ENCODE results near the gene HMX3. TPM values are rescaled to one million over a fixed set of nuclear protein-coding genes. Genes with fewer than 3 reads are reported as not detected.
A peak's percentile ranks its signal among the peaks of the same experiment; 100 is the strongest.

HMX3 gene
- total RNA-seq, 4 donors from 2014 or later: not detected

GRCh38 chr10:123151737-123152135, 16.0 kb downstream of the HMX3 start:
- TF ChIP-seq POLR2A (IDR thresholded peaks at IDR 0.05): no peak
- TF ChIP-seq, protein P1, sequence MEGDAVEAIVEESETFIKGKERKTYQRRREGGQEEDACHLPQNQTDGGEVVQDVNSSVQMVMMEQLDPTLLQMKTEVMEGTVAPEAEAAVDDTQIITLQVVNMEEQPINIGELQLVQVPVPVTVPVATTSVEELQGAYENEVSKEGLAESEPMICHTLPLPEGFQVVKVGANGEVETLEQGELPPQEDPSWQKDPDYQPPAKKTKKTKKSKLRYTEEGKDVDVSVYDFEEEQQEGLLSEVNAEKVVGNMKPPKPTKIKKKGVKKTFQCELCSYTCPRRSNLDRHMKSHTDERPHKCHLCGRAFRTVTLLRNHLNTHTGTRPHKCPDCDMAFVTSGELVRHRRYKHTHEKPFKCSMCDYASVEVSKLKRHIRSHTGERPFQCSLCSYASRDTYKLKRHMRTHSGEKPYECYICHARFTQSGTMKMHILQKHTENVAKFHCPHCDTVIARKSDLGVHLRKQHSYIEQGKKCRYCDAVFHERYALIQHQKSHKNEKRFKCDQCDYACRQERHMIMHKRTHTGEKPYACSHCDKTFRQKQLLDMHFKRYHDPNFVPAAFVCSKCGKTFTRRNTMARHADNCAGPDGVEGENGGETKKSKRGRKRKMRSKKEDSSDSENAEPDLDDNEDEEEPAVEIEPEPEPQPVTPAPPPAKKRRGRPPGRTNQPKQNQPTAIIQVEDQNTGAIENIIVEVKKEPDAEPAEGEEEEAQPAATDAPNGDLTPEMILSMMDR (IDR thresholded peaks at IDR 0.05): no peak
- 24 to 31% methylated on average over 7 of the region's 7 CpGs for WGBS, 2 donors
- intact Hi-C loops (cut with DNase I; ENCODE audit: low total_unique reads): no loop called here
- no peak overlapping the region for H3K4me3 ChIP-seq (ENCODE audit: low read depth, poor library complexity, severe bottlenecking)
- no peak for DNase-seq (ENCODE audit: low spot score in 2 of 2)

DNA sequence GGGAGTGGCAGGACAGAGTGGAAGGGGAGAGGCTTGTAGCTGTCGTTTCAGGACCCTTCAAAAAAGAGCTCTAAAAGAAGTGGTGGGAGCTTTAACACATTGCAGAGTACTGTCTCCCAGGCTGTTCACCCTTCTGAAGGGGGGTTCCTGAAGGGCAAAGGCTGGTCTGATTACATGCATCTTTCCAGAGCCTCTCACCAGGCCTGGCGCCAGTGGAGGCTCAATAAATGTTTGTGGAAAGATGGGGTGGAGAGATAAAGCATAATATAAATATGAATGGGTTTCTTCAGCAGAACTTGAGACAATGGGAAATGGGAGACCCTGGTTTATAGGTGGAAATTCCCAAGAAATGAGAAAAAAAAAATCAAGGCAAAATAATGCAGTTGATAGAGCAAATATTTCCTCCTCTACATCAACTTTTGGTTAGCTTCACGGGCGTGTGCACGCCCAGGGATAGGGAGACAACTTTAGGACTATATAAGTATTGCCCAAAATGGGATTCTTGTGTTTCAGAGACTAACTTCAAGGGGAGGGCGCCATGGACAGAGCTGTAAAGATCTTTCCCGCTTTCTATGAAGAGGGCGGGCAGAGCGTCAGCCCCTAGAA, 17.8 kb downstream of the HMX3 start:
- no peak for DNase-seq (ENCODE audit: low spot score in 2 of 2)
- 38 to 41% methylated on average over 9 of the region's 9 CpGs for WGBS, 2 donors
- no peak for TF ChIP-seq POLR2A (IDR thresholded peaks at IDR 0.05)
- TF ChIP-seq, protein P1 (IDR thresholded peaks at IDR 0.05): no peak
- intact Hi-C loops (cut with DNase I; ENCODE audit: low total_unique reads): no loop called here
- H3K4me3 ChIP-seq (ENCODE audit: low read depth, poor library complexity, severe bottlenecking): no peak overlapping the region

- peak in 1 of 2 donors; percentile 58 for TF ChIP-seq POLR2A (IDR thresholded peaks at IDR 0.05)
- TF ChIP-seq, protein P1 (IDR thresholded peaks at IDR 0.05): no peak
- H3K4me3 ChIP-seq (ENCODE audit: low read depth, poor library complexity, severe bottlenecking): peak within 1 kb of the TSS; percentile 87
- 0 to 1% methylated on average over 30 to 48 of the region's 50 CpGs for WGBS, 2 donors
- intact Hi-C loops (cut with DNase I; ENCODE audit: low total_unique reads): no loop called here
- DNase-seq (ENCODE audit: low spot score in 2 of 2): peak; percentile 99
These were observed 18.4 kb downstream of the HMX3 start, which contains the start of gene BUB3 for GRCh38 chr10:123154092-123154710. Gene BUB3 (plus strand): TSS chr10:123154402. CDS start chr10:123154918, 516 bp downstream.

- 6% methylated on average over 37 to 40 of the region's 49 CpGs for WGBS, 2 donors
- intact Hi-C loops (cut with DNase I; ENCODE audit: low total_unique reads): no loop called here
- no peak for DNase-seq (ENCODE audit: low spot score in 2 of 2)
These were observed 19.1 kb downstream of the HMX3 start for GRCh38 chr10:123154711-123155505.

DNA sequence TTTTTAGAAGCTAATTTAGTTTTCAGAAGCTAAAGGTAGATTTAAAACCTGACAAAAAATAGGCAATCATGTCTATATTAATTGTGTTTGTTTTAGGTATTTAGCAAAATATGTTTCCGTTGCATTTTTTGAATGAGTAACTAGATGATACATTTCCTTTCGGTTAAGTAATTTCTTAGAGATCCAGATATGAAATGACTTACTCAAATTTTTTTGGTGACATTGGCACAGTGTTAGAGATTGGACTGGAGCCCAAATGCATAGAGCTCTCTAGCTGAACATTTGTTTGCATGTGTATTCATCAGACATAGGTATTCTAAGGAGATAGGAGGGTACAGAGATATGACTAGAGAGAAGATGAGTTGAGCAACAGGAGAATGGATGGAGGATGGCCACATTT, 20.3 kb downstream of the HMX3 start:
- 91 to 96% methylated on average over 2 of the region's 2 CpGs for WGBS, 2 donors
- DNase-seq (ENCODE audit: low spot score in 2 of 2): no peak
- intact Hi-C loops (cut with DNase I; ENCODE audit: low total_unique reads): no loop called here
- TF ChIP-seq, protein P1 (IDR thresholded peaks at IDR 0.05): no peak
- no peak for TF ChIP-seq POLR2A (IDR thresholded peaks at IDR 0.05)
- no peak overlapping the region for H3K4me3 ChIP-seq (ENCODE audit: low read depth, poor library complexity, severe bottlenecking)

More at GRCh38 chr10:123154711-123155505, 19.1 kb downstream of the HMX3 start:
- TF ChIP-seq, protein P1 (IDR thresholded peaks at IDR 0.05): no peak
- TF ChIP-seq POLR2A (IDR thresholded peaks at IDR 0.05): no peak
- H3K4me3 ChIP-seq (ENCODE audit: low read depth, poor library complexity, severe bottlenecking): peak overlapping the region; percentile 87

All from lower leg skin (tissue), 4 donors.